Mesendoderm (in vitro differentiated cells): ENCODE results near the gene CC2D1A.
A peak's percentile ranks its signal among the peaks of the same experiment; 100 is the strongest.

Source experiments
- DNase-seq: peaks from one replicate; pipeline ENCODE4 v3.0.0; 2013
- H2AK5ac ChIP-seq: 2 replicates; pipeline ENCODE4 v1.6.1; 2013; ENCODE audit warnings: low read length, inconsistent platforms
- H2BK120ac ChIP-seq: 2 replicates; pipeline ENCODE4 v1.6.1; 2013; ENCODE audit warnings: low read depth, mild to moderate bottlenecking, low read length, moderate library complexity, mixed read lengths
- H2BK15ac ChIP-seq: replicated peaks from 2 replicates; pipeline ENCODE4 v1.6.1; 2013; ENCODE audit warnings: low read depth, mild to moderate bottlenecking, moderate library complexity
- H2BK5ac ChIP-seq: 2 replicates; pipeline ENCODE4 v1.6.1; 2013; ENCODE audit warnings: low read length, inconsistent platforms
- H3K18ac ChIP-seq: 2 replicates; pipeline ENCODE4 v1.6.1; 2013; ENCODE audit warnings: mild to moderate bottlenecking, low read length, mixed read lengths
- H3K23ac ChIP-seq: one replicate; pipeline ENCODE4 v1.6.1; 2013; ENCODE audit warnings: low read length
- H3K27ac ChIP-seq: 2 replicates; pipeline ENCODE4 v1.5.1; 2013; ENCODE audit warnings: low read depth, mild to moderate bottlenecking, inconsistent platforms, low read length, moderate library complexity
- H3K27me3 ChIP-seq: 2 replicates; pipeline ENCODE4 v1.6.1; 2013; ENCODE audit warnings: low read length, control low read depth, mild to moderate bottlenecking, inconsistent platforms; ENCODE audit not compliant: insufficient read depth, poor library complexity
- H3K36me3 ChIP-seq: 2 replicates; pipeline ENCODE4 v1.6.1; 2013; ENCODE audit warnings: low read length, inconsistent platforms; ENCODE audit not compliant: control insufficient read depth, insufficient read depth
- H3K4ac ChIP-seq: one replicate; pipeline ENCODE4 v1.6.1; 2013; ENCODE audit warnings: low read depth, mild to moderate bottlenecking, low read length, moderate library complexity
- H3K4me1 ChIP-seq: 2 replicates; pipeline ENCODE4 v1.6.1; 2013; ENCODE audit warnings: low read depth, low read length, inconsistent platforms; ENCODE audit not compliant: control insufficient read depth
- H3K4me2 ChIP-seq: 2 replicates; pipeline ENCODE4 v1.6.1; 2013; ENCODE audit warnings: low read length
- H3K4me3 ChIP-seq: 2 replicates; pipeline ENCODE4 v1.5.1; 2013; ENCODE audit warnings: mild to moderate bottlenecking, low read length
- H3K56ac ChIP-seq: one replicate; pipeline ENCODE4 v1.6.1; 2013; ENCODE audit warnings: low read length
- H3K79me1 ChIP-seq: 2 replicates; pipeline ENCODE4 v1.6.1; 2013; ENCODE audit warnings: low read length, inconsistent platforms
- H3K79me2 ChIP-seq: 2 replicates; pipeline ENCODE4 v1.6.1; 2013; ENCODE audit warnings: mild to moderate bottlenecking, low read length; ENCODE audit not compliant: control insufficient read depth, insufficient read depth
- H3K9ac ChIP-seq: 2 replicates; pipeline ENCODE4 v1.6.1; 2013; ENCODE audit warnings: low read length, inconsistent platforms
- H4K5ac ChIP-seq: one replicate; pipeline ENCODE4 v1.6.1; 2013; ENCODE audit warnings: low read length
- H4K8ac ChIP-seq: one replicate; pipeline ENCODE4 v1.6.1; 2013; ENCODE audit warnings: low read depth, mild to moderate bottlenecking, control low read depth, low read length, moderate library complexity
- WGBS: extraction: QIAGEN DNeasy Blood & Tissue Kit; methylation state at CpG from one replicate; pipeline ENCODE4 v1.1.7; 2013; ENCODE audit warnings: low lambda C conversion rate, missing lambda C conversion rate; ENCODE audit not compliant: insufficient coverage; ENCODE audit errors: extremely low coverage; 5-methylcytosine and 5-hydroxymethylcytosine counted together

The CC2D1A gene

GRCh38 chr19:13959962-13960862 lies 54.2 kb downstream of the CC2D1A start:
- Histone ChIP-seq H3K27ac (no peak overlapping the region), H3K4me1 (no peaks in the 10 kb centered on the region), H3K27me3 (no peaks in the 10 kb centered on the region), H2AK5ac (no peak overlapping the region), H2BK120ac (no peak overlapping the region), H4K8ac (no peak overlapping the region), H3K4ac (no peak overlapping the region), H3K9ac (no peak overlapping the region), H3K79me2 (no peaks in the 10 kb centered on the region), H2BK15ac (no peak overlapping the region), H3K18ac (no peak overlapping the region), H3K56ac (no peak overlapping the region), H3K23ac (no peak overlapping the region), H3K4me3 (no peak overlapping the region), H4K5ac (no peak overlapping the region), H3K79me1 (no peaks in the 10 kb centered on the region), H3K36me3 (peaks cover 5% of the 10 kb centered on the region), H3K4me2 (no peak overlapping the region), H2BK5ac (no peak overlapping the region)
- peak; percentile 59 for DNase-seq
- no CpG with 5 or more reads among the region's 27 CpGs for WGBS

- Histone ChIP-seq H3K23ac (no peak overlapping the region), H3K36me3 (peaks cover 4% of the 10 kb centered on the region), H3K27me3 (no peaks in the 10 kb centered on the region), H3K56ac (no peak overlapping the region), H3K79me1 (no peaks in the 10 kb centered on the region), H4K8ac (no peak overlapping the region), H2BK5ac (no peak overlapping the region), H3K4me3 (no peak overlapping the region), H2BK15ac (no peak overlapping the region), H3K4me1 (no peaks in the 10 kb centered on the region), H3K4ac (no peak overlapping the region), H3K9ac (no peak overlapping the region), H3K27ac (no peak overlapping the region), H4K5ac (no peak overlapping the region), H3K18ac (no peak overlapping the region), H2AK5ac (no peak overlapping the region), H3K4me2 (no peak overlapping the region), H2BK120ac (no peak overlapping the region), H3K79me2 (no peaks in the 10 kb centered on the region)
- DNase-seq, result no peak
- WGBS, result no CpG with 5 or more reads among the region's 39 CpGs
Measured at GRCh38 chr19:13960863-13961784, 55.1 kb downstream of the CC2D1A start.

DNA sequence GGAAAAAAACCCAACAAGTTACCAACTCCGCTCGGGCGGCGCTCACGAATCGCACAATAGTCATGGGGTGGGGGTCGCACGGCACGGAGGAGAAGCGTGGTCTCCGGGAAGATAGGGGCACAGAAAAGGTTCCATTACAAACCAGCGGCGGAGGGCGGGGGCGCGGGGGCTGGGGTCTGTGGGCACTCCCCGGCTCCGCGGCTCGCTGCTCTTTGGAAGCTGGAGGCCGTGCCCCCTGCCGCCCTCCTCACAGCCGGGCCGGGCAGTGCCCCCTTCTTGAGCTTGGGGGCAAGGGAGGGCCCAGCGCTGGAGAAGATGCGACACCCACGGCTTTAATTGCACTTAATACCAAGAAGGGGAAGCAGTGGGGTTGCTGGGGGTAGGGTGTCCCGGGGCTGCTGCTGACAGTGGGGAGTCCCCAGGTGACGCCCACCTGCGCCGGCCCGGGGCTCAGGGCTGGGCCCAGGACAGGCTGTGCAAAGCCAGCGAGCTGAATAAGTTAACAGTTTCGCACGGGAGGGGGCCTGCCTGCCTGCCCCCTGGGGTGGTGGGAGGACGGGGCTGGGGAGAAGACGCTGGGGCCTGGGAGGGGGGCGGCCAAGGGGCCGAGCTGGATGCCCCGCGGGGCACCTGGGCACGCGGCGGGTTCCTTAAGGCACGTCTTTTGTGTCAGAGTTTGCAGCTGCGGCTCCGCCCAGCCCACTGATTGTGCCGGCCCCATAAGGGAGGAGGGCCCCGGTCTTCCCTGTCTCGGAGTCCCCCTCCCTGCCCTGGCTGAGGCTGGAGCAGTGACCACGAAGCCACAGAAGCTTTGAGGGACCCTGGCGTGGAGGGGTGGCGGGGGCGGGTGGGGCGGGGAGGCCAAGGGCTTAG lies 56.1 kb downstream of the CC2D1A start:
- Histone ChIP-seq H2BK5ac (no peak overlapping the region), H3K27me3 (no peaks in the 10 kb centered on the region), H3K4me1 (no peaks in the 10 kb centered on the region), H3K56ac (peak overlapping the region; percentile 49), H3K9ac (no peak overlapping the region), H4K8ac (no peak overlapping the region), H3K36me3 (peaks cover 4% of the 10 kb centered on the region), H4K5ac (no peak overlapping the region), H2BK15ac (no peak overlapping the region), H3K4me3 (no peak overlapping the region), H3K27ac (no peak overlapping the region), H3K79me1 (no peaks in the 10 kb centered on the region), H3K4me2 (no peak overlapping the region), H2AK5ac (no peak overlapping the region), H3K18ac (no peak overlapping the region), H3K79me2 (no peaks in the 10 kb centered on the region), H2BK120ac (no peak overlapping the region), H3K23ac (no peak overlapping the region), H3K4ac (no peak overlapping the region)
- peak; percentile 62 for DNase-seq
- no CpG with 5 or more reads among the region's 55 CpGs for whole genome bisulfite sequencing

- Histone ChIP-seq H3K9ac (peak overlapping the region; percentile 42), H3K4me2 (peak overlapping the region; percentile 44), H3K4ac (no peak overlapping the region), H3K36me3 (peaks cover 6% of the 10 kb centered on the region), H3K27ac (no peak overlapping the region), H2BK120ac (no peak overlapping the region), H3K27me3 (no peaks in the 10 kb centered on the region), H4K8ac (no peak overlapping the region), H3K23ac (peak overlapping the region; percentile 66), H3K79me1 (no peaks in the 10 kb centered on the region), H3K4me3 (no peak overlapping the region), H2AK5ac (no peak overlapping the region), H3K79me2 (no peaks in the 10 kb centered on the region), H4K5ac (no peak overlapping the region), H3K56ac (peak overlapping the region; percentile 60), H2BK15ac (no peak overlapping the region), H3K18ac (no peak overlapping the region), H3K4me1 (no peaks in the 10 kb centered on the region), H2BK5ac (no peak overlapping the region)
- WGBS, result no CpG with 5 or more reads among the region's 89 CpGs
- peak; percentile 30 for DNase-seq
Measured at GRCh38 chr19:13962699-13963602, 57.0 kb downstream of the CC2D1A start.
